ENCODE measurements around the gene TYW1B.
"Not testable (repeated sequence)": the region's sequence is repeated elsewhere in the genome, so short reads cannot be mapped to it uniquely, and the experiment has no call there.

DNA sequence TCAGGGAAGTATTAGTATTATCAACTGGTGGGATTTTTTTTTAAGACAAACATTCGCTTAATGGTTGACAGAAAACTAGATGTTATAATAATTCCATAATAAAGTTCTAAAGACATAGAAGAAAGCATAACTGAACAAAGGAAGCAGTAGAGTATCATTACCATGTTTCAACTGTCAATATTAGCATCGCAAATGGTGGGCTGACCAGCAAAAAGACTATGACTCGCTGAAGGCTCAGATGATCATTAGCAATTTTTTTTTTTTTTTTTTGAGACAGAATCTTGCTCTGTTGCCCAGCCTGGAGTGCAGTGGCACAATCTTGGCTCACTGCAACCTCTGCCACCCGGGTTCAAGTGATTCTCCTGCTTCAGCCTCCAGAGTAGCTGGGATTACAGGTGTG, 74.8 kb downstream of the TYW1B start:
- not testable (repeated sequence) for TF ChIP-seq CTCF (IDR thresholded peaks at IDR 0.05; ENCODE audit: low read depth, low read length, poor library complexity, severe bottlenecking); EZH2phosphoT487 (IDR thresholded peaks at IDR 0.05; ENCODE audit: borderline replicate concordance, low read length)
